Skeletal muscle tissue (tissue), 5 donors: ENCODE data around the gene KCNG4. TPM values are rescaled to one million over a fixed set of nuclear protein-coding genes. Genes with fewer than 3 reads are reported as not detected.

Experiments used
- H3K27ac ChIP-seq: one replicate; pipeline ENCODE4 v1.7.0; 2013; ENCODE audit warnings: mild to moderate bottlenecking, low read depth, low read length, inconsistent platforms
- H3K27me3 ChIP-seq, 3 donors: one replicate each; pipeline ENCODE4 v1.7.0; 2013; ENCODE audit warnings: low read length in 3 of 3; ENCODE audit not compliant: control insufficient read depth in 3 of 3, insufficient read depth in 3 of 3
- H3K36me3 ChIP-seq, 3 donors: one replicate each; pipeline ENCODE4 v1.7.0; 2013; ENCODE audit warnings: low read length in 3 of 3; ENCODE audit not compliant: control insufficient read depth in 3 of 3, insufficient read depth in 3 of 3
- H3K4me1 ChIP-seq, 3 donors: one replicate each; pipeline ENCODE4 v1.7.0; 2013; ENCODE audit warnings: low read length in 3 of 3, mild to moderate bottlenecking in 3 of 3; ENCODE audit not compliant: control insufficient read depth in 3 of 3, insufficient read depth in 3 of 3
- H3K4me3 ChIP-seq, 3 donors: one replicate each; pipeline ENCODE4 v1.7.0; 2013; ENCODE audit warnings: low read length in 3 of 3
- H3K9ac ChIP-seq, 3 donors: one replicate each; pipeline ENCODE4 v1.7.0; 2013; ENCODE audit warnings: low read length in 3 of 3, mild to moderate bottlenecking in 3 of 3, moderate library complexity in 2 of 3, low read depth in 1 of 3
- H3K9me3 ChIP-seq, 3 donors: one replicate each; pipeline ENCODE4 v1.7.0; 2013; ENCODE audit warnings: low read length in 3 of 3; ENCODE audit not compliant: control insufficient read depth in 3 of 3
- small RNA-seq: library from RNA; depleted of rRNA; stranded (forward); fragments of <200 nt; gene quantifications from one replicate; pipeline ENCODE3, GENCODE V24; 2014
- total RNA-seq: library from RNA; depleted of rRNA; stranded (reverse); fragments of >200 nt; gene quantifications from one replicate; pipeline ENCODE4 v1.2.3, GENCODE V29; 2014
- donor health status: Osteomylitis.

The KCNG4 gene
- total RNA-seq, 1 donor from 2014 or later = not detected

DNA sequence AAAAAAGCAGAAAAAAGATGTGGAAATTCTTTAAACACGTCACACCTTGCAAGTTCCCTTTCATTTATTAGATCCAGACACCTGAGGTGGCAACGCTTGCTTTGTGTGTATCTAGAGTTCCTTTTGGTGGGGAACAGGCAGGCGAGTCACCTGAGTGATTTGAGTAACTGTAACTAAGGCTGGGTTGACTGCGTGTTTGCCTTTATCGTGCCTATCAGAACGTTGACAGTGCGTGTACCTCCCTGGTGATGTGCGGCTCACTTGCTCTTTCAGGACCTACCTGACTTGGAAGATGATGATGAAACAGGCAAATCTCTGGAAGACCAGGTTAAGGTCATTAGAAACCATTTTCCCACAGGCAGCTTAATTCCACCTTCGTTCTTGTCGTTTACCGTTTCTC, 65.4 kb downstream of the KCNG4 start:
- H3K4me1 ChIP-seq = peaks cover 11 to 28% (median 23%) of the 10 kb centered on the region in 3 donors
- H3K36me3 ChIP-seq = peaks cover 8 to 12% (median 9%) of the 10 kb centered on the region in 3 donors
- H3K9ac ChIP-seq = no peak overlapping the region
- peaks cover 0 to 5% (median 0%) of the 10 kb centered on the region in 3 donors for H3K27me3 ChIP-seq
- H3K27ac ChIP-seq = no peak overlapping the region
- no peak overlapping the region for H3K4me3 ChIP-seq
- no peaks in the 10 kb centered on the region for H3K9me3 ChIP-seq

DNA sequence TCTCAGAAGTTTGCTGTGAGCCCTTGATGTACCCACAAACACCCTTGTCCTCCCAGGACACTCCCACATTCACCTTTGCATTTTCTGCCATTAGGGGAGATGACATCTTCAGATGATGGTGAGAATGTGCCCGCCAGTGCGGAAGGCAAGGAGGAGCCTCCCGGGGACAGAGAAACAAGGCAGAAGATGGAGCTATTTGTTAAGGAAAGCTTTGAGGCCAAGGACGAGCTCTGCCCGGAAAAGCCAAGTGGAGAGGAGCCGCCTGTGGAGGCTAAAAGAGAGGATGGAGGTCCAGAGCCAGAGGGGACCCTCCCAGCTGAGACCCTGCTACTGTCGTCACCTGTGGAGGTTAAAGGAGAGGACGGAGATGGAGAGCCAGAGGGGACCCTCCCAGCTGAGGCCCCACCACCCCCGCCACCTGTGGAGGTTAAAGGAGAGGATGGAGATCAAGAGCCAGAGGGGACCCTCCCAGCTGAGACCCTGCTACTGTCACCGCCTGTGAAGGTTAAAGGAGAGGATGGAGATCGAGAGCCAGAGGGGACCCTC, 70.0 kb downstream of the KCNG4 start:
- peaks cover 0 to 5% (median 5%) of the 10 kb centered on the region in 3 donors for H3K27me3 ChIP-seq
- H3K9me3 ChIP-seq = no peaks in the 10 kb centered on the region
- no peak overlapping the region for H3K9ac ChIP-seq
- no peak overlapping the region for H3K27ac ChIP-seq
- no peaks in the 10 kb centered on the region for H3K4me1 ChIP-seq
- no peaks in the 10 kb centered on the region for H3K36me3 ChIP-seq
- H3K4me3 ChIP-seq = no peak overlapping the region

Small RNA genes lying within 50 kb of the gene (small RNA-seq; reads per million reads assigned to genes)
- gene RNA5SP433 = not detected

Other genes with a start within 250 kb of the KCNG4 start
- gene SLC38A8, start 197.2 kb downstream of the KCNG4 start, total RNA-seq = not detected
- gene MBTPS1, start 123.1 kb downstream of the KCNG4 start, total RNA-seq = 76.7 TPM
- gene HSDL1, start 94.8 kb downstream of the KCNG4 start, total RNA-seq = 17.2 TPM
- gene DNAAF1, start 94.7 kb downstream of the KCNG4 start, total RNA-seq = not detected
- gene TAF1C, start 53.0 kb downstream of the KCNG4 start, total RNA-seq = 14.1 TPM
- gene ADAD2, start 48.9 kb downstream of the KCNG4 start, total RNA-seq = not detected
- gene WFDC1, start 54.9 kb upstream of the KCNG4 start, total RNA-seq = 1.6 TPM
- gene ATP2C2, start 128.5 kb upstream of the KCNG4 start, total RNA-seq = not detected